Fibroblast of lung (primary cell): ENCODE measurements around the gene VPS54. TPM values are rescaled to one million over a fixed set of nuclear protein-coding genes. Genes with fewer than 3 reads are reported as not detected.

Source experiments
- DNase-seq, 2 donors: peaks; one replicate each; pipeline versions ENCODE4 v3.0.0 to v3.0.0-alpha.2; 2010; ENCODE audit warnings: low read depth in 2 of 2
- H2AFZ ChIP-seq: 2 replicates; pipeline ENCODE4 v1.5.1; 2012; ENCODE audit warnings: low read length, control low read depth, inconsistent platforms
- H3K27ac ChIP-seq: 2 replicates; pipeline ENCODE4 v1.5.1; 2011; ENCODE audit warnings: low read length, control low read depth; ENCODE audit not compliant: insufficient read depth
- H3K27me3 ChIP-seq: 2 replicates; pipeline ENCODE4 v1.5.1; 2011; ENCODE audit warnings: mild to moderate bottlenecking, low read length; ENCODE audit not compliant: control insufficient read depth, insufficient read depth
- H3K36me3 ChIP-seq: 2 replicates; pipeline ENCODE4 v1.5.1; 2011; ENCODE audit warnings: low read length; ENCODE audit not compliant: control insufficient read depth, insufficient read depth
- H3K4me1 ChIP-seq: 2 replicates; pipeline ENCODE4 v1.5.1; 2011; ENCODE audit warnings: low read length; ENCODE audit not compliant: control insufficient read depth, insufficient read depth; ENCODE audit errors: extremely low read depth
- H3K4me2 ChIP-seq: 2 replicates; pipeline ENCODE4 v1.5.1; 2011; ENCODE audit warnings: low read length, control low read depth; ENCODE audit not compliant: insufficient read depth; ENCODE audit errors: extremely low read depth
- H3K4me3 ChIP-seq, 4 experiments: fragments of 200-600 bp in 1 of 4; sonication (generic) in 1 of 4; replicated peaks in 1 of 4; 2 replicates each; pipeline ENCODE4 v1.5.1; 2011 to 2016; ENCODE audit warnings: low read length in 4 of 4, low read depth in 3 of 4, mild to moderate bottlenecking in 3 of 4, control low read depth in 2 of 4, inconsistent platforms in 1 of 4, mixed read lengths in 1 of 4; ENCODE audit not compliant: insufficient read depth in 1 of 4; ENCODE audit errors: control extremely low read depth in 1 of 4
- H3K79me2 ChIP-seq: 2 replicates; pipeline ENCODE4 v1.5.1; 2012; ENCODE audit warnings: mild to moderate bottlenecking, low read length, inconsistent platforms; ENCODE audit not compliant: control insufficient read depth, insufficient read depth
- H3K9ac ChIP-seq: 2 replicates; pipeline ENCODE4 v1.5.1; 2011; ENCODE audit warnings: mild to moderate bottlenecking, low read length, control low read depth; ENCODE audit not compliant: insufficient read depth
- H3K9me3 ChIP-seq: 2 replicates; pipeline ENCODE4 v1.5.1; 2012; ENCODE audit warnings: low read depth, low read length; ENCODE audit not compliant: control insufficient read depth, insufficient read depth
- H4K20me1 ChIP-seq: 2 replicates; pipeline ENCODE4 v1.5.1; 2011; ENCODE audit warnings: low read length; ENCODE audit not compliant: control insufficient read depth, insufficient read depth; ENCODE audit errors: extremely low read depth
- EZH2 ChIP-seq: IDR thresholded peaks from 2 replicates; pipeline ENCODE4 v1.5.1; 2012; ENCODE audit warnings: low read length, control low read depth, mild to moderate bottlenecking; ENCODE audit errors: missing control alignments
- polyA plus RNA-seq, 2 donors: library from polyadenylated mRNA; depleted of rRNA in 1 of 2; stranded (reverse) in 1 of 2; unstranded in 1 of 2; fragments of >200 nt; gene quantifications; 2 replicates each; pipeline ENCODE4 v1.2.1, GENCODE V29; 2011 to 2012; ENCODE audit warnings: missing spikeins in 1 of 2
- total RNA-seq: library from RNA; depleted of rRNA; stranded (reverse); fragments of >200 nt; gene quantifications from 2 replicates; pipeline ENCODE4 v1.2.1, GENCODE V29; 2014
- TF ChIP-seq, protein P1 (sequence below), 2 donors: IDR thresholded peaks in 1 of 2; conservative IDR thresholded peaks in 1 of 2; 1 replicate in 1 of 2; 2 replicates in 1 of 2; pipeline ENCODE4 v1.5.1; 2011 to 2012; ENCODE audit warnings: low read length in 2 of 2, control low read depth in 1 of 2, inconsistent platforms in 1 of 2, low read depth in 1 of 2, mild to moderate bottlenecking in 1 of 2

The VPS54 gene
- total and polyA plus RNA-seq, 2 donors (not counting 1 experiment from before 2014, with no cell fraction given): 18.4 to 29.7 TPM

- Histone ChIP-seq H3K9ac (no peak overlapping the region), H3K36me3 (no peaks in the 10 kb centered on the region), H3K27ac (no peak overlapping the region), H3K4me3 (no peak overlapping the region), H3K9me3 (no peaks in the 10 kb centered on the region), H3K4me2 (no peak overlapping the region), H2AFZ (no peak overlapping the region), H3K27me3 (no peaks in the 10 kb centered on the region), H4K20me1 (no peaks in the 10 kb centered on the region), H3K79me2 (peaks cover 68% of the 10 kb centered on the region), H3K4me1 (peaks cover 5% of the 10 kb centered on the region)
- DNase-seq: no peak
- no peak for TF ChIP-seq EZH2
- TF ChIP-seq, protein P1, sequence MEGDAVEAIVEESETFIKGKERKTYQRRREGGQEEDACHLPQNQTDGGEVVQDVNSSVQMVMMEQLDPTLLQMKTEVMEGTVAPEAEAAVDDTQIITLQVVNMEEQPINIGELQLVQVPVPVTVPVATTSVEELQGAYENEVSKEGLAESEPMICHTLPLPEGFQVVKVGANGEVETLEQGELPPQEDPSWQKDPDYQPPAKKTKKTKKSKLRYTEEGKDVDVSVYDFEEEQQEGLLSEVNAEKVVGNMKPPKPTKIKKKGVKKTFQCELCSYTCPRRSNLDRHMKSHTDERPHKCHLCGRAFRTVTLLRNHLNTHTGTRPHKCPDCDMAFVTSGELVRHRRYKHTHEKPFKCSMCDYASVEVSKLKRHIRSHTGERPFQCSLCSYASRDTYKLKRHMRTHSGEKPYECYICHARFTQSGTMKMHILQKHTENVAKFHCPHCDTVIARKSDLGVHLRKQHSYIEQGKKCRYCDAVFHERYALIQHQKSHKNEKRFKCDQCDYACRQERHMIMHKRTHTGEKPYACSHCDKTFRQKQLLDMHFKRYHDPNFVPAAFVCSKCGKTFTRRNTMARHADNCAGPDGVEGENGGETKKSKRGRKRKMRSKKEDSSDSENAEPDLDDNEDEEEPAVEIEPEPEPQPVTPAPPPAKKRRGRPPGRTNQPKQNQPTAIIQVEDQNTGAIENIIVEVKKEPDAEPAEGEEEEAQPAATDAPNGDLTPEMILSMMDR (conservative IDR thresholded peaks at IDR 0.05 in 1 of 2, IDR thresholded peaks at IDR 0.05 in 1 of 2; ENCODE audit: low read depth in 1 of 2, low read length in 2 of 2): no peak
These were observed 3.3 kb downstream of the VPS54 start for GRCh38 chr2:64015898-64016297.

- H3K9me3 ChIP-seq: no peaks in the 10 kb centered on the region
- peaks cover 71% of the 10 kb centered on the region for H3K79me2 ChIP-seq
- peaks cover 5% of the 10 kb centered on the region for H3K4me1 ChIP-seq
- H4K20me1 ChIP-seq: no peaks in the 10 kb centered on the region
- no peak overlapping the region for H3K9ac ChIP-seq
- H3K4me3 ChIP-seq: no peak overlapping the region
- no peak for TF ChIP-seq EZH2
- TF ChIP-seq, protein P1 (conservative IDR thresholded peaks at IDR 0.05 in 1 of 2, IDR thresholded peaks at IDR 0.05 in 1 of 2; ENCODE audit: low read depth in 1 of 2, low read length in 2 of 2): no peak
- H3K36me3 ChIP-seq: no peaks in the 10 kb centered on the region
- H2AFZ ChIP-seq: no peak overlapping the region
- no peak overlapping the region for H3K4me2 ChIP-seq
- H3K27ac ChIP-seq: no peak overlapping the region
- H3K27me3 ChIP-seq: no peaks in the 10 kb centered on the region
- no peak for DNase-seq
These were observed 3.8 kb downstream of the VPS54 start for GRCh38 chr2:64015391-64015790.

DNA sequence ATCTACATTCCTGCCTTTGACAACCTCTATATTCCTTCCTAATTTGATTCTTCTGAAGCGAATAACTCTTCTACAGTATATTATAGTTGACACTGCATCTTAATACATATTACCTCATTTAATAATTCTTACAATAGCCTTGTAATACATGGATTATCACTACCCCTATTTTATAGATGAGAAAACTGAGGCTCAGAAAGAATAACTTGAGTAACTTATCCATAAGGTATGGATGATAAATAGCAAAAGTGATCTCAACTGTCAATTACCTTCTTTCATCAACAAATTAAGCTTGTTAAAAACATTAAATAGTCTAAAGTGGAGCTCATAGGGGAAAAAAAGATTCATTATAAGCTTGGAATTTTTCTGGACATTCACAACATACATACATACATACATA is 4.6 kb downstream of the VPS54 start:
- Histone ChIP-seq H3K4me3 (no peak overlapping the region), H3K79me2 (peaks cover 75% of the 10 kb centered on the region), H3K27me3 (no peaks in the 10 kb centered on the region), H3K9me3 (no peaks in the 10 kb centered on the region), H3K4me1 (peaks cover 3% of the 10 kb centered on the region), H4K20me1 (no peaks in the 10 kb centered on the region), H3K36me3 (no peaks in the 10 kb centered on the region), H2AFZ (no peak overlapping the region), H3K9ac (no peak overlapping the region), H3K4me2 (no peak overlapping the region), H3K27ac (no peak overlapping the region)
- DNase-seq: no peak
- TF ChIP-seq EZH2: no peak
